ENCODE results near the gene DCTN5.

GRCh38 chr16:23670137-23670776 lies 29.0 kb downstream of the DCTN5 start:
- TF ChIP-seq CTCF (IDR thresholded peaks at IDR 0.05) = no peak
- TF ChIP-seq POLR2A (IDR thresholded peaks at IDR 0.05) = no peak
